Measurements from ENCODE around the gene STXBP5.

DNA sequence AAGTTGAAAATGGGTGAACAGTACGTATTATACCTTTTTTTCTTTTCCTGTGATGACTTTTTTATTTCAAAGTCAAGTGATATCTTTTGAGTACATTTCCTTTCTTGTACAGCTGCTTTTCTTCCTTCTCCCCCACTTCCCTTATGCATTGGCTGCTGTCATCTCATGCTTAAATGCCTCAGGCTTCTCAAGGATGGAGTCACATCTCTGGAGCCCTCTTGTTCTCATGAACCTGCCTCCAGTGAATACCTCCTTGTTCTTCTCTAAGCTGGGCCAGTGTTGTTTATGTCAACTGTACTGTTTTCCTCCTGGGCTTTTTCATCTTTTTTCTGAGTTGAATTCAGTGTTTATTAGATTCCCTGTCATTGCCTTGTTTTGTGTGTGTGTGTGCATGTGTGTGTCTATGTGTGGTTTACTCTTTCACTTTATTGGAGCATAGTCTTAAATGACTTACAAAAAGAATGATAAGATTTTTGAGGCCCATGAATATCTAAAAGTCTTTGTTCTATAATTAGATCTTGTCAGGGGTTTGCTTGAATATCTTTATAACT lies 23.6 kb downstream of the STXBP5 start:
- TF ChIP-seq POLR2A (IDR thresholded peaks at IDR 0.05; ENCODE audit: low read depth, low read length) (no peak), FOS (IDR thresholded peaks at IDR 0.05; ENCODE audit: low read depth, low read length) (no peak), CEBPB (IDR thresholded peaks at IDR 0.05; ENCODE audit: low read depth, low read length) (no peak), BHLHE40 (IDR thresholded peaks at IDR 0.05; ENCODE audit: low read depth, low read length) (no peak)
- TF ChIP-seq, protein P1, sequence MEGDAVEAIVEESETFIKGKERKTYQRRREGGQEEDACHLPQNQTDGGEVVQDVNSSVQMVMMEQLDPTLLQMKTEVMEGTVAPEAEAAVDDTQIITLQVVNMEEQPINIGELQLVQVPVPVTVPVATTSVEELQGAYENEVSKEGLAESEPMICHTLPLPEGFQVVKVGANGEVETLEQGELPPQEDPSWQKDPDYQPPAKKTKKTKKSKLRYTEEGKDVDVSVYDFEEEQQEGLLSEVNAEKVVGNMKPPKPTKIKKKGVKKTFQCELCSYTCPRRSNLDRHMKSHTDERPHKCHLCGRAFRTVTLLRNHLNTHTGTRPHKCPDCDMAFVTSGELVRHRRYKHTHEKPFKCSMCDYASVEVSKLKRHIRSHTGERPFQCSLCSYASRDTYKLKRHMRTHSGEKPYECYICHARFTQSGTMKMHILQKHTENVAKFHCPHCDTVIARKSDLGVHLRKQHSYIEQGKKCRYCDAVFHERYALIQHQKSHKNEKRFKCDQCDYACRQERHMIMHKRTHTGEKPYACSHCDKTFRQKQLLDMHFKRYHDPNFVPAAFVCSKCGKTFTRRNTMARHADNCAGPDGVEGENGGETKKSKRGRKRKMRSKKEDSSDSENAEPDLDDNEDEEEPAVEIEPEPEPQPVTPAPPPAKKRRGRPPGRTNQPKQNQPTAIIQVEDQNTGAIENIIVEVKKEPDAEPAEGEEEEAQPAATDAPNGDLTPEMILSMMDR (conservative IDR thresholded peaks at IDR 0.05; ENCODE audit: low read depth, low read length) = no peak
- TF ChIP-seq, protein P2, sequence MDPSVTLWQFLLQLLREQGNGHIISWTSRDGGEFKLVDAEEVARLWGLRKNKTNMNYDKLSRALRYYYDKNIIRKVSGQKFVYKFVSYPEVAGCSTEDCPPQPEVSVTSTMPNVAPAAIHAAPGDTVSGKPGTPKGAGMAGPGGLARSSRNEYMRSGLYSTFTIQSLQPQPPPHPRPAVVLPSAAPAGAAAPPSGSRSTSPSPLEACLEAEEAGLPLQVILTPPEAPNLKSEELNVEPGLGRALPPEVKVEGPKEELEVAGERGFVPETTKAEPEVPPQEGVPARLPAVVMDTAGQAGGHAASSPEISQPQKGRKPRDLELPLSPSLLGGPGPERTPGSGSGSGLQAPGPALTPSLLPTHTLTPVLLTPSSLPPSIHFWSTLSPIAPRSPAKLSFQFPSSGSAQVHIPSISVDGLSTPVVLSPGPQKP (IDR thresholded peaks at IDR 0.05; ENCODE audit: borderline replicate concordance, low read depth, low read length) = no peak

Data from IMR-90 (cell line).